ENCODE measurements around the gene HPF1. TPM values are rescaled to one million over a fixed set of nuclear protein-coding genes. Genes with fewer than 3 reads are reported as not detected.

HPF1 gene
- total RNA-seq, 1 donor from 2014 or later: 21.2 TPM

DNA sequence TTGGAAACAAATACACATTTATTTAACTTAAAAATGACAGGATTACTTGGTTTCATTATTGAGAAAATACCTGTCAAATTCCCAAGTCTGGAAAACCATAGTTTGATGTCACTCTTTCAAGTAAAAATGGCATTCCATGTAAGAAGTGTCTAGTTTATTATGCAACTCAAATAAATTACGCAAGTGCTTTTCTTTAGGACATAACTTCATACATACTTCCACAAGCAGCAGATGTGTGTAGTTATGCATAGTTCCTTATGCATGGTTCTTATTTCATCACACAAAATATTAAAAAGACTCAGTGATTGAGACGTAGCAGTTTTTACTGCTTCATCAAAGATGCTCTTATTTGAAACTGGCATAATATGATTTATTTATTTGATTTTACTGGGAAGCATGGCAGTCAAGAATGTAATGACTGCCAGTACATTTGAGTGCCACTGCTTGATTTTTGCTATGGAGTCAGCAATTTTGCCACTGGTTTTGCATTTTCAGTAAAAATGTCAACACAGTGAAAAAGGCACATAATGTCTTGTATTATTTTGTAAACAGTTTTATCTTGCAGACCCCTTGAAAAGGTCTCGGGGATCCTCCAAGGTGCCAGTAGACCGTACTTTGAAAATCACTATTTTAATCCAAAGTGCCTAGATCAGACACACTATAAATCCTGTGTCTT lies 75.2 kb downstream of the HPF1 start:
- H3K36me3 ChIP-seq: peaks cover 6% of the 10 kb centered on the region
- H3K9me3 ChIP-seq: no peaks in the 10 kb centered on the region
- H3K27me3 ChIP-seq (ENCODE audit: low read depth): no peaks in the 10 kb centered on the region
- H3K4me1 ChIP-seq: no peaks in the 10 kb centered on the region
- intact Hi-C loops (cut with DNase I): no loop called here
- no peak overlapping the region for H3K4me3 ChIP-seq
- TF ChIP-seq, protein P1, sequence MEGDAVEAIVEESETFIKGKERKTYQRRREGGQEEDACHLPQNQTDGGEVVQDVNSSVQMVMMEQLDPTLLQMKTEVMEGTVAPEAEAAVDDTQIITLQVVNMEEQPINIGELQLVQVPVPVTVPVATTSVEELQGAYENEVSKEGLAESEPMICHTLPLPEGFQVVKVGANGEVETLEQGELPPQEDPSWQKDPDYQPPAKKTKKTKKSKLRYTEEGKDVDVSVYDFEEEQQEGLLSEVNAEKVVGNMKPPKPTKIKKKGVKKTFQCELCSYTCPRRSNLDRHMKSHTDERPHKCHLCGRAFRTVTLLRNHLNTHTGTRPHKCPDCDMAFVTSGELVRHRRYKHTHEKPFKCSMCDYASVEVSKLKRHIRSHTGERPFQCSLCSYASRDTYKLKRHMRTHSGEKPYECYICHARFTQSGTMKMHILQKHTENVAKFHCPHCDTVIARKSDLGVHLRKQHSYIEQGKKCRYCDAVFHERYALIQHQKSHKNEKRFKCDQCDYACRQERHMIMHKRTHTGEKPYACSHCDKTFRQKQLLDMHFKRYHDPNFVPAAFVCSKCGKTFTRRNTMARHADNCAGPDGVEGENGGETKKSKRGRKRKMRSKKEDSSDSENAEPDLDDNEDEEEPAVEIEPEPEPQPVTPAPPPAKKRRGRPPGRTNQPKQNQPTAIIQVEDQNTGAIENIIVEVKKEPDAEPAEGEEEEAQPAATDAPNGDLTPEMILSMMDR (IDR thresholded peaks at IDR 0.05): no peak
- H3K27ac ChIP-seq: no peak overlapping the region
- no peak for DNase-seq
- no peak for ATAC-seq

Other genes starting within 250 kb of the HPF1 start
- gene NEK1, start 145.4 kb downstream of the HPF1 start, total RNA-seq: 12.1 TPM
- 41.8 TPM for gene CLCN3, start 137.4 kb downstream of the HPF1 start, total RNA-seq

Measured in lower lobe of right lung (tissue), 2 donors.